Measurements from ENCODE around the gene AIF1L. TPM values are rescaled to one million over a fixed set of nuclear protein-coding genes. Genes with fewer than 3 reads are reported as not detected.

AIF1L gene
- total RNA-seq, 1 donor from 2014 or later: 23.7 TPM

- H3K9me3 ChIP-seq (ENCODE audit: insufficient read depth, low read depth, low read length): no peaks in the 10 kb centered on the region
- Mint-ChIP-seq H3K4me1 (ENCODE audit: low read depth, unreplicated experiment) (peaks cover 9% of the 10 kb centered on the region), H3K4me3 (ENCODE audit: unreplicated experiment) (no peak overlapping the region), H3K9me3 (ENCODE audit: unreplicated experiment) (no peaks in the 10 kb centered on the region), H3K27ac (ENCODE audit: unreplicated experiment) (no peak overlapping the region), H3K27me3 (ENCODE audit: low read depth, unreplicated experiment) (peaks cover 3% of the 10 kb centered on the region), H3K36me3 (ENCODE audit: low read depth, unreplicated experiment) (no peaks in the 10 kb centered on the region)
- no peak overlapping the region for H3K27ac ChIP-seq (ENCODE audit: low read depth, low read length)
- no peak for TF ChIP-seq CTCF (IDR thresholded peaks at IDR 0.05; ENCODE audit: insufficient read depth, low read depth, low read length)
- TF ChIP-seq EZH2 (IDR thresholded peaks at IDR 0.05; ENCODE audit: insufficient read depth, low read length): no peak
- no peak overlapping the region for H3K9ac ChIP-seq (ENCODE audit: low read length)
- FAIRE-seq: no peak
- peak overlapping the region; percentile 50 for H2AFZ ChIP-seq (ENCODE audit: low read depth, low read length)
- H3K4me3 ChIP-seq (ENCODE audit: insufficient read depth, low read depth, low read length): no peak overlapping the region
- H3K79me2 ChIP-seq (ENCODE audit: insufficient read depth, low read length): no peaks in the 10 kb centered on the region
- no peaks in the 10 kb centered on the region for H4K20me1 ChIP-seq (ENCODE audit: insufficient read depth, low read length)
- H3K36me3 ChIP-seq (ENCODE audit: insufficient read depth, low read length): no peaks in the 10 kb centered on the region
- H3K4me1 ChIP-seq (ENCODE audit: insufficient read depth, low read length): peaks cover 8% of the 10 kb centered on the region
- DNase-seq (ENCODE audit: low read depth): no peak
- no peaks in the 10 kb centered on the region for H3K27me3 ChIP-seq (ENCODE audit: insufficient read depth, low read length)
- H3K4me2 ChIP-seq (ENCODE audit: low read length): no peak overlapping the region
These were observed 20.2 kb downstream of the AIF1L start for GRCh38 chr9:131116281-131117120.

GRCh38 chr9:131117121-131117761 is 20.9 kb downstream of the AIF1L start:
- Mint-ChIP-seq H3K4me1 (ENCODE audit: low read depth, unreplicated experiment) (peaks cover 9% of the 10 kb centered on the region), H3K27ac (ENCODE audit: unreplicated experiment) (no peak overlapping the region), H3K27me3 (ENCODE audit: low read depth, unreplicated experiment) (peaks cover 3% of the 10 kb centered on the region), H3K4me3 (ENCODE audit: unreplicated experiment) (no peak overlapping the region), H3K36me3 (ENCODE audit: low read depth, unreplicated experiment) (no peaks in the 10 kb centered on the region), H3K9me3 (ENCODE audit: unreplicated experiment) (no peaks in the 10 kb centered on the region)
- DNase-seq (ENCODE audit: low read depth): no peak
- H3K9me3 ChIP-seq (ENCODE audit: insufficient read depth, low read depth, low read length): no peaks in the 10 kb centered on the region
- H3K27ac ChIP-seq (ENCODE audit: low read depth, low read length): no peak overlapping the region
- no peaks in the 10 kb centered on the region for H4K20me1 ChIP-seq (ENCODE audit: insufficient read depth, low read length)
- FAIRE-seq: no peak
- H3K27me3 ChIP-seq (ENCODE audit: insufficient read depth, low read length): no peaks in the 10 kb centered on the region
- H3K36me3 ChIP-seq (ENCODE audit: insufficient read depth, low read length): no peaks in the 10 kb centered on the region
- H3K79me2 ChIP-seq (ENCODE audit: insufficient read depth, low read length): no peaks in the 10 kb centered on the region
- H3K4me1 ChIP-seq (ENCODE audit: insufficient read depth, low read length): peaks cover 8% of the 10 kb centered on the region
- no peak for TF ChIP-seq CTCF (IDR thresholded peaks at IDR 0.05; ENCODE audit: insufficient read depth, low read depth, low read length)
- no peak for TF ChIP-seq EZH2 (IDR thresholded peaks at IDR 0.05; ENCODE audit: insufficient read depth, low read length)
- H3K4me3 ChIP-seq (ENCODE audit: insufficient read depth, low read depth, low read length): no peak overlapping the region
- no peak overlapping the region for H3K9ac ChIP-seq (ENCODE audit: low read length)
- H2AFZ ChIP-seq (ENCODE audit: low read depth, low read length): peak overlapping the region; percentile 50
- H3K4me2 ChIP-seq (ENCODE audit: low read length): no peak overlapping the region

Data from astrocyte (in vitro differentiated cells and primary cell).